Upper lobe of left lung (tissue), 6 donors: ENCODE results near the gene NKIRAS2. TPM values are rescaled to one million over a fixed set of nuclear protein-coding genes. Genes with fewer than 3 reads are reported as not detected.
A peak's percentile ranks its signal among the peaks of the same experiment; 100 is the strongest.

ENCODE experiments used
- ATAC-seq, 2 donors: fragments of 200-7000 bp; cut with Tn5 transposase; one replicate each; pipeline ENCODE4 v1.9.1; 2022; ENCODE audit warnings: mild to moderate bottlenecking in 2 of 2, moderate library complexity in 2 of 2; ENCODE audit not compliant: low FRiP score in 2 of 2
- DNase-seq, 2 donors: peaks; one replicate each; pipeline ENCODE4 v3.0.0-alpha.2; 2019 to 2020
- H3K27ac ChIP-seq, 4 donors: fragments of 200-600 bp; sonication (generic); one replicate each; pipeline ENCODE4 v1.5.1; 2016 to 2019
- H3K27me3 ChIP-seq, 4 donors: fragments of 200-600 bp; sonication (generic); one replicate each; pipeline ENCODE4 v1.5.1; 2017 to 2019
- H3K36me3 ChIP-seq, 4 donors: fragments of 200-600 bp; sonication (generic); one replicate each; pipeline ENCODE4 v1.5.1; 2016 to 2019
- H3K4me1 ChIP-seq, 4 donors: fragments of 200-600 bp; sonication (generic); one replicate each; pipeline ENCODE4 v1.5.1; 2018 to 2019
- H3K4me3 ChIP-seq, 4 donors: fragments of 200-600 bp; sonication (generic); one replicate each; pipeline ENCODE4 v1.5.1; 2017 to 2019; ENCODE audit warnings: mild to moderate bottlenecking in 2 of 4, moderate library complexity in 1 of 4
- H3K9me3 ChIP-seq, 4 donors: fragments of 200-600 bp; sonication (generic); one replicate each; pipeline ENCODE4 v1.5.1; 2018 to 2019
- EP300 ChIP-seq, 4 donors: sonication (generic); formaldehyde crosslinking; IDR thresholded peaks; one replicate each; pipeline ENCODE4 v1.5.1; 2017; ENCODE audit warnings: antibody characterized with exemption in 4 of 4, control low read depth in 2 of 4
- POLR2A ChIP-seq, 4 donors: fragments of 450-650 bp; IDR thresholded peaks; one replicate each; pipeline ENCODE4 v1.5.1; 2016 to 2017; ENCODE audit warnings: antibody characterized with exemption in 4 of 4, mild to moderate bottlenecking in 2 of 4
- POLR2AphosphoS5 ChIP-seq, 2 donors: sonication (generic); formaldehyde crosslinking; IDR thresholded peaks; one replicate each; pipeline ENCODE4 v1.5.1; 2017; ENCODE audit warnings: antibody characterized with exemption in 2 of 2
- WGBS, 2 donors: methylation state at CpG; one replicate each; pipeline ENCODE4 v1.1.5; 2017 to 2018; 5-methylcytosine and 5-hydroxymethylcytosine counted together
- total RNA-seq, 6 donors: library from RNA; depleted of rRNA in 4 of 6; stranded (reverse); fragments of >200 nt in 4 of 6; gene quantifications; one replicate each; pipeline versions ENCODE4 v1.1.0 to v1.2.1, GENCODE V29; 2016 to 2021
- TF ChIP-seq, protein P1 (sequence below), 6 experiments: fragments of 450-650 bp in 4 of 6; fragments of 200-600 bp in 2 of 6; sonication (generic) in 2 of 6; IDR thresholded peaks; one replicate each; pipeline ENCODE4 v1.5.1; 2016 to 2019; ENCODE audit warnings: antibody characterized with exemption in 6 of 6
- donor health status: DM: no; HTN: no; CAD: no; lungs with moderate emphysema.
- donor health status: DM: no; HTN: yes; CAD: no; lungs with severe emphysema.

The NKIRAS2 gene
- total RNA-seq, 6 donors from 2014 or later = 27.2 to 36.6 (median 31.0) TPM

DNA sequence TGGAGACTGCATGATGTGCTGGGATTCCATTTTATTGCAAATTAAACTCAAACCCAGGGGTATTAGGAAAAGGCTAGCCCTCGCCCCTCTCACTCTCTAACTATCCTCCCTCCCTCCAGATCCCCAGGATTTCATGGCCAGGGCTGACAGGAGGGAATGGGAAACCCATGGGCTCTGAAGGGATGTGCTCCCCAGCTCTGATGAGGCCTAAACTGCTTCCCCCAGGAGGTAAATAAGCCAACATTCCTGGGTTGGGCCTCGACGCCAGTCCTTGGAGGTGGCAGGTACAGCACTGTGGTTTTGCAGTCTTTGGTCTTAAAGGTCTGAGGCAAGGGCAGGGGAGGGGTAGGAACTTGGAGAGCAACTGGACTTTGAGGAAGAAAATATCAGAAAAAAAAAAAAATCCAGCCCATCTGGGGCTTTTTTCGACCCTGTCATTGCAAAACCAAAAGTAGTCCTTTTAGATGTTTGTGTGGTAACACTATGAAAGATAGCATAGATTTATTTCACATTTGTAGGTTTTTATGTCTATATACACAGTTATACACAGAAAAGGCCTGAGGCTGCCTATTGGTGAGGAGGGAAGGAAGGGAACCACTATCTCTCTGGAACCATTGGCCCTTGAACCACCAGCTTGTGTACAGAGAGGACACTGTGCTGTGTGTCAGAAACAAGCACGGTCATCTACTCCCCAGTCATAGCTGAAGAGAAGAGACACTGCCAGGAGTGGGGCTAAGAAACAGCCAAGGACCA is 18.5 kb downstream of the NKIRAS2 start:
- no peaks in the 10 kb centered on the region for H3K27me3 ChIP-seq
- WGBS, 2 donors = 72 to 74% methylated on average over 5 of the region's 5 CpGs
- no peak overlapping the region for H3K4me3 ChIP-seq
- peaks cover 0 to 11% (median 3%) of the 10 kb centered on the region in 4 donors for H3K4me1 ChIP-seq
- ATAC-seq (no peak), DNase-seq (no peak)
- TF ChIP-seq, protein P1, sequence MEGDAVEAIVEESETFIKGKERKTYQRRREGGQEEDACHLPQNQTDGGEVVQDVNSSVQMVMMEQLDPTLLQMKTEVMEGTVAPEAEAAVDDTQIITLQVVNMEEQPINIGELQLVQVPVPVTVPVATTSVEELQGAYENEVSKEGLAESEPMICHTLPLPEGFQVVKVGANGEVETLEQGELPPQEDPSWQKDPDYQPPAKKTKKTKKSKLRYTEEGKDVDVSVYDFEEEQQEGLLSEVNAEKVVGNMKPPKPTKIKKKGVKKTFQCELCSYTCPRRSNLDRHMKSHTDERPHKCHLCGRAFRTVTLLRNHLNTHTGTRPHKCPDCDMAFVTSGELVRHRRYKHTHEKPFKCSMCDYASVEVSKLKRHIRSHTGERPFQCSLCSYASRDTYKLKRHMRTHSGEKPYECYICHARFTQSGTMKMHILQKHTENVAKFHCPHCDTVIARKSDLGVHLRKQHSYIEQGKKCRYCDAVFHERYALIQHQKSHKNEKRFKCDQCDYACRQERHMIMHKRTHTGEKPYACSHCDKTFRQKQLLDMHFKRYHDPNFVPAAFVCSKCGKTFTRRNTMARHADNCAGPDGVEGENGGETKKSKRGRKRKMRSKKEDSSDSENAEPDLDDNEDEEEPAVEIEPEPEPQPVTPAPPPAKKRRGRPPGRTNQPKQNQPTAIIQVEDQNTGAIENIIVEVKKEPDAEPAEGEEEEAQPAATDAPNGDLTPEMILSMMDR (IDR thresholded peaks at IDR 0.05) = no peak
- TF ChIP-seq POLR2AphosphoS5 (IDR thresholded peaks at IDR 0.05) = no peak
- TF ChIP-seq POLR2A (IDR thresholded peaks at IDR 0.05) = no peak
- no peak for TF ChIP-seq EP300 (IDR thresholded peaks at IDR 0.05)
- peaks cover 0 to 6% (median 0%) of the 10 kb centered on the region in 4 donors for H3K36me3 ChIP-seq
- no peaks in the 10 kb centered on the region for H3K9me3 ChIP-seq
- H3K27ac ChIP-seq = no peak overlapping the region

DNA sequence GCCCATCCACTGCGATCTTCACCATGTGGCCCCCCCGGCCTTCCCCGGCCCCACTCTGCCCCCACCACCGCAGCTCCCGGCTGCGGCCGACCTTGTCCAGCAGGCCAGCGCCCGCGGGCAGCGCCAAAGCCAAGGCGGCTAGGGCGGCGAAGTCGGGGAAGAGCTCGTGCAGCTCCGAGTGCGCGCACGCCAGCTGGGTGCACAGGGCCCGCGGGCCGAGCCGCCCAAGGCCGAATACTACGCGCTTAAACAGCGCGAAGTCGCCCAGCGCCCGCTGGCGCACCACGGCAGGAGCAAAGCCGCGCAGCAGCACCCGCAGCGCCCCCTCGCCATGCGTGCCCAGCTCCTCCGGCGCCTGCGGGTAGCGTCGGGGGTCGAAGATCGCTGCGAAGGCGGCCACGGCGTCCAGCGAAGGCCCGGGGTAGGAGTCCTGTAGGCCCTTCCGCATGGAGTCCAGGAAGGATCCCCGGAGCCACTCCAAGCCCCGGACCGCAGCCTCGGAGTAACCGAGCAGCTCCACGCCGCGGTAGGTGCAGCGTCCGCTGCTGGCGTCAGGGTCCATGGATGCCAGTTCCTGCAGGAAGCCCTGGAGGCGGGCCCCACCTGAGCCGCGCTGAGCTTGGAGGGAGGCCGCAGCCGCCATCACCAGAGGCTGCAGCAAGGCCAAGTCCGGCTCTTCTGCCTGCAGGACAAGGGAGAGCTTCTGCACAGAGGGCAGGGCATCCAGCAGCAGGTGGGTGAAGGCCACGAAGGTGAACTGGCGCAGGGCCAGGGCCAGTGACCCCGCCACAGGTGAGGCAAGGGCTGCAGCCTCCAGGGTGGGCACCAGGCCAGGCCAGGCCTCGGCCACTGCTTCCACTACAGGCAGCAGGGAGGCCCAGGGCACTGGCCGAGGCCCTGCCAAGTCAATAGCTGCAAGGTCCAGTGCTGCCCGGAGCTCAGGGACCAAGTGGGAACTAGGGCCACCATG is 20.2 kb downstream of the NKIRAS2 start:
- peak overlapping the region in 2 of 4 donors; percentile 20 to 22 for H3K4me3 ChIP-seq
- DNase-seq (peak in 1 of 2 donors; percentile 85), ATAC-seq (peak in 1 of 2 donors; percentile 26)
- no peaks in the 10 kb centered on the region for H3K27me3 ChIP-seq
- TF ChIP-seq POLR2A (IDR thresholded peaks at IDR 0.05) = no peak
- no peak for TF ChIP-seq POLR2AphosphoS5 (IDR thresholded peaks at IDR 0.05)
- TF ChIP-seq, protein P1 (IDR thresholded peaks at IDR 0.05) = no peak
- no peak for TF ChIP-seq EP300 (IDR thresholded peaks at IDR 0.05)
- 72 to 93% methylated on average over 3 to 15 of the region's 77 CpGs for WGBS, 2 donors
- no peak overlapping the region for H3K27ac ChIP-seq
- peaks cover 0 to 6% (median 0%) of the 10 kb centered on the region in 4 donors for H3K36me3 ChIP-seq
- peaks cover 0 to 11% (median 3%) of the 10 kb centered on the region in 4 donors for H3K4me1 ChIP-seq
- no peaks in the 10 kb centered on the region for H3K9me3 ChIP-seq

DNA sequence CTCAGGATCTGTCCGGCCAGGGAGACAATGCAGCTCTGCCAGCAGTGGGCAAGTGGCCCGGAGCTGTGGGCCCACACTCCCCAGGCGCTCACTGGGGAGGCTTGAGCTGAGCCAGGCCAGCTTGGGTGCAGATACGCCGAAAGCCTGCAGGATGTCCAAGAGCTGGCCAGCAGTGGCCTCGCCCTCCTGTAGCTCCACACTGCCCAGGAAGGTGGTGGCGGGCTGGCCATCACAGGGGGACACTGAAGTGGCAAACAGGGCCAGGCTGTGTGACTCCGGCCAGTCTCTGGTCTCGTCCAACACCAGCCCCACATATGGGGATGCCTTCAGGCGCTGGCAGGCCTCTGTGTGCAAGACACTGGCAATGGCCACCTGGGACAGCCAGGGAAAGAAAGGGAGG is 20.9 kb downstream of the NKIRAS2 start:
- Histone ChIP-seq H3K4me1 (peaks cover 0 to 11% (median 3%) of the 10 kb centered on the region in 4 donors), H3K27me3 (no peaks in the 10 kb centered on the region), H3K27ac (no peak overlapping the region), H3K36me3 (peaks cover 0 to 6% (median 0%) of the 10 kb centered on the region in 4 donors), H3K9me3 (no peaks in the 10 kb centered on the region), H3K4me3 (no peak overlapping the region)
- ATAC-seq (peak in 1 of 2 donors; percentile 8), DNase-seq (peak in 1 of 2 donors; percentile 54)
- 95 to 96% methylated on average over 7 to 8 of the region's 10 CpGs for WGBS, 2 donors
- TF ChIP-seq POLR2AphosphoS5 (IDR thresholded peaks at IDR 0.05) (no peak), POLR2A (IDR thresholded peaks at IDR 0.05) (no peak), EP300 (IDR thresholded peaks at IDR 0.05) (no peak)
- TF ChIP-seq, protein P1 (IDR thresholded peaks at IDR 0.05) = no peak

DNA sequence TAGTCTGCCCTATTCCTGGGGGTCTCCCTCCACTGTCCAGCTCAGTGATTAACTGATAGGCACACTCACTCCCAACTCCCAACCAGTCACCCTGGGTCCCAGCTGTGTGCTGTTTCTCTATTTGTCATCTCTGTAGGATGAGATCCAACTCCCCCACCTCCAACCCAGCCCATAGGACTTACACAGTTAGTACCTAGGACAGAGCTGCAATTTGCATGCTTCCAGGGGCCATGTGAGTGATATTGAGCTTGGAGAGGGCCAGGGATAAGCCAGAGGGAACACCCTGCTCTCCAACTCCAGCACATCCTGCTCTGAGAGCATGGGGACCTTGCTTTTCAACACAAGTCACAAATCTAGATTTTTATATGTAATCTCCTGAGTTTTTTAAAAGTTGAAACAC is 21.7 kb downstream of the NKIRAS2 start:
- Histone ChIP-seq H3K4me1 (peaks cover 0 to 11% (median 3%) of the 10 kb centered on the region in 4 donors), H3K36me3 (peaks cover 0 to 6% (median 0%) of the 10 kb centered on the region in 4 donors), H3K9me3 (no peaks in the 10 kb centered on the region), H3K4me3 (no peak overlapping the region), H3K27me3 (no peaks in the 10 kb centered on the region), H3K27ac (no peak overlapping the region)
- TF ChIP-seq, protein P1 (IDR thresholded peaks at IDR 0.05) = no peak
- TF ChIP-seq EP300 (IDR thresholded peaks at IDR 0.05) = no peak
- TF ChIP-seq POLR2AphosphoS5 (IDR thresholded peaks at IDR 0.05) = no peak
- TF ChIP-seq POLR2A (IDR thresholded peaks at IDR 0.05) = no peak
- no peak for ATAC-seq
- no peak for DNase-seq
